Keratinocyte (primary cell): ENCODE data around the gene ACTL6A. TPM values are rescaled to one million over a fixed set of nuclear protein-coding genes. Genes with fewer than 3 reads are reported as not detected.

Experiments
- DNase-seq: peaks from one replicate; pipeline ENCODE4 v3.0.0-alpha.2; 2011; ENCODE audit warnings: low read depth, missing footprints, low spot score
- FAIRE-seq: peaks from 2 replicates; lab custom pipeline; 2011; peaks lifted over from hg19 to GRCh38; lab: Jason Lieb, UNC
- H2AFZ ChIP-seq: 2 replicates; pipeline ENCODE4 v1.6.0; 2012; ENCODE audit warnings: low read length, control low read depth, inconsistent platforms; ENCODE audit not compliant: control insufficient read depth
- H3K27ac ChIP-seq: 2 replicates; pipeline ENCODE4 v1.5.1; 2011; ENCODE audit warnings: low read length; ENCODE audit not compliant: control insufficient read depth, insufficient read depth
- H3K27me3 ChIP-seq: 3 replicates; pipeline ENCODE4 v1.6.0; 2011; ENCODE audit warnings: low read length; ENCODE audit not compliant: control insufficient read depth, insufficient read depth; ENCODE audit errors: extremely low read depth
- H3K36me3 ChIP-seq, 2 experiments: 2 replicates in 1 of 2; 3 replicates in 1 of 2; pipeline ENCODE4 v1.5.1; 2011; ENCODE audit warnings: low read length in 2 of 2, mild to moderate bottlenecking in 1 of 2; ENCODE audit not compliant: control insufficient read depth in 2 of 2, insufficient read depth in 2 of 2; ENCODE audit errors: extremely low read depth in 1 of 2
- H3K4me1 ChIP-seq: 3 replicates; pipeline ENCODE4 v1.5.1; 2011; ENCODE audit warnings: low read length; ENCODE audit not compliant: control insufficient read depth, insufficient read depth; ENCODE audit errors: extremely low read depth
- H3K4me2 ChIP-seq: 3 replicates; pipeline ENCODE4 v1.6.0; 2011; ENCODE audit warnings: low read depth, low read length; ENCODE audit not compliant: control insufficient read depth, insufficient read depth; ENCODE audit errors: extremely low read depth
- H3K4me3 ChIP-seq, 3 experiments: fragments of 200-600 bp in 1 of 3; sonication (generic) in 1 of 3; 2 replicates in 2 of 3; 3 replicates in 1 of 3; pipeline ENCODE4 v1.5.1; 2011 to 2016; ENCODE audit warnings: low read length in 3 of 3, mild to moderate bottlenecking in 3 of 3, control low read depth in 2 of 3, inconsistent platforms in 1 of 3, low read depth in 1 of 3, mixed read lengths in 1 of 3, mixed run types in 1 of 3, moderate library complexity in 1 of 3; ENCODE audit not compliant: control insufficient read depth in 2 of 3, insufficient read depth in 2 of 3; ENCODE audit errors: extremely low read depth in 1 of 3
- H3K79me2 ChIP-seq: 2 replicates; pipeline ENCODE4 v1.6.0; 2012; ENCODE audit warnings: low read length; ENCODE audit not compliant: control insufficient read depth, insufficient read depth
- H3K9ac ChIP-seq: 3 replicates; pipeline ENCODE4 v1.6.0; 2011; ENCODE audit warnings: low read length; ENCODE audit not compliant: control insufficient read depth, insufficient read depth; ENCODE audit errors: extremely low read depth
- H3K9me1 ChIP-seq: 3 replicates; pipeline ENCODE4 v1.6.0; 2011; ENCODE audit warnings: low read length; ENCODE audit not compliant: control insufficient read depth, insufficient read depth; ENCODE audit errors: extremely low read depth
- H3K9me3 ChIP-seq: 2 replicates; pipeline ENCODE4 v1.5.1; 2012; ENCODE audit warnings: low read depth, low read length; ENCODE audit not compliant: control insufficient read depth
- H4K20me1 ChIP-seq: 3 replicates; pipeline ENCODE4 v1.6.0; 2011; ENCODE audit warnings: low read length; ENCODE audit not compliant: control insufficient read depth, insufficient read depth; ENCODE audit errors: extremely low read depth
- CTCF ChIP-seq, 3 experiments: IDR thresholded peaks in 1 of 3; conservative IDR thresholded peaks in 1 of 3; optimal IDR thresholded peaks in 1 of 3; 2 replicates in 2 of 3; 3 replicates in 1 of 3; pipeline versions ENCODE3 to v1.5.1; 2011; ENCODE audit warnings: low read length in 3 of 3, mild to moderate bottlenecking in 3 of 3, moderate library complexity in 2 of 3, control low read depth in 1 of 3, inconsistent platforms in 1 of 3; ENCODE audit not compliant: insufficient read depth in 2 of 3; ENCODE audit errors: extremely low read depth in 1 of 3
- EZH2 ChIP-seq: IDR thresholded peaks from one replicate; pipeline ENCODE4 v1.6.1; 2012; ENCODE audit warnings: inconsistent platforms, mild to moderate bottlenecking, low read length, moderate library complexity
- dilution Hi-C: fragments of 300-500 bp; cut with MboI; formaldehyde crosslinking; loops from one replicate; pipeline ENCODE4 v1.7.0; 2020; ENCODE audit warnings: low sequenced_read_pairs; ENCODE audit not compliant: extremely low pct_ligation_motif_present
- polyA plus RNA-seq, 5 experiments: library from polyadenylated mRNA; depleted of rRNA in 3 of 5; stranded (reverse) in 3 of 5; stranded (forward) in 1 of 5; unstranded in 1 of 5; fragments of >200 nt; gene quantifications; 1 replicate in 1 of 5; 2 replicates in 3 of 5; 3 replicates in 1 of 5; pipeline versions ENCODE4 v1.2.1 to v1.2.3, GENCODE V29; 2011 to 2012; ENCODE audit warnings: missing spikeins in 2 of 5, low read depth in 1 of 5, low replicate concordance in 1 of 5

Gene ACTL6A
- polyA plus RNA-seq, 1 donor (not counting 4 experiments of a cell fraction or from before 2014, with no cell fraction given): 106 TPM

GRCh38 chr3:179590669-179591068, 27.9 kb downstream of the ACTL6A start:
- DNase-seq (no peak), FAIRE-seq (no peak)
- H3K9ac ChIP-seq: no peak overlapping the region
- H3K27me3 ChIP-seq: no peaks in the 10 kb centered on the region
- H2AFZ ChIP-seq: no peak overlapping the region
- dilution Hi-C loops: no loop called here
- H3K79me2 ChIP-seq: no peaks in the 10 kb centered on the region
- H3K4me2 ChIP-seq: no peak overlapping the region
- no peaks in the 10 kb centered on the region for H4K20me1 ChIP-seq
- H3K36me3 ChIP-seq: peaks cover 4 to 14% of the 10 kb centered on the region in 2 experiments
- TF ChIP-seq EZH2: no peak
- TF ChIP-seq CTCF (optimal IDR thresholded peaks at IDR 0.05 in 1 of 3, IDR thresholded peaks at IDR 0.05 in 1 of 3, conservative IDR thresholded peaks at IDR 0.05 in 1 of 3; ENCODE audit: extremely low read depth in 1 of 3, insufficient read depth in 2 of 3, low read length in 3 of 3): no peak
- H3K9me3 ChIP-seq: no peaks in the 10 kb centered on the region
- H3K27ac ChIP-seq: no peak overlapping the region
- no peak overlapping the region for H3K4me3 ChIP-seq
- H3K4me1 ChIP-seq: no peaks in the 10 kb centered on the region
- H3K9me1 ChIP-seq: no peaks in the 10 kb centered on the region

- no peak for TF ChIP-seq CTCF (optimal IDR thresholded peaks at IDR 0.05 in 1 of 3, IDR thresholded peaks at IDR 0.05 in 1 of 3, conservative IDR thresholded peaks at IDR 0.05 in 1 of 3; ENCODE audit: extremely low read depth in 1 of 3, insufficient read depth in 2 of 3, low read length in 3 of 3)
- TF ChIP-seq EZH2: no peak
- no peak overlapping the region for H2AFZ ChIP-seq
- no peak overlapping the region for H3K27ac ChIP-seq
- H3K9me1 ChIP-seq: no peaks in the 10 kb centered on the region
- no peaks in the 10 kb centered on the region for H3K4me1 ChIP-seq
- H3K27me3 ChIP-seq: no peaks in the 10 kb centered on the region
- no peak overlapping the region for H3K4me2 ChIP-seq
- no peak overlapping the region for H3K4me3 ChIP-seq
- FAIRE-seq (no peak), DNase-seq (no peak)
- dilution Hi-C loops: no loop called here
- H3K79me2 ChIP-seq: no peaks in the 10 kb centered on the region
- no peak overlapping the region for H3K9ac ChIP-seq
- H3K36me3 ChIP-seq: peaks cover 4 to 14% of the 10 kb centered on the region in 2 experiments
- H4K20me1 ChIP-seq: no peaks in the 10 kb centered on the region
- H3K9me3 ChIP-seq: no peaks in the 10 kb centered on the region
These were observed 28.6 kb downstream of the ACTL6A start for GRCh38 chr3:179591313-179591712.
